B cell (primary cell): ENCODE data around the gene FBXL4.

Source experiments
- EZH2 ChIP-seq: IDR thresholded peaks from 2 replicates; pipeline ENCODE4 v1.6.1; 2012; ENCODE audit warnings: borderline replicate concordance, low read depth, mild to moderate bottlenecking, moderate library complexity, low read length; ENCODE audit not compliant: insufficient read depth, poor library complexity, severe bottlenecking
- TF ChIP-seq, protein P1 (sequence below): fragments of 200-600 bp; IDR thresholded peaks from one replicate; pipeline ENCODE4 v1.8.0; 2022; ENCODE audit warnings: antibody characterized with exemption, mild to moderate bottlenecking

DNA sequence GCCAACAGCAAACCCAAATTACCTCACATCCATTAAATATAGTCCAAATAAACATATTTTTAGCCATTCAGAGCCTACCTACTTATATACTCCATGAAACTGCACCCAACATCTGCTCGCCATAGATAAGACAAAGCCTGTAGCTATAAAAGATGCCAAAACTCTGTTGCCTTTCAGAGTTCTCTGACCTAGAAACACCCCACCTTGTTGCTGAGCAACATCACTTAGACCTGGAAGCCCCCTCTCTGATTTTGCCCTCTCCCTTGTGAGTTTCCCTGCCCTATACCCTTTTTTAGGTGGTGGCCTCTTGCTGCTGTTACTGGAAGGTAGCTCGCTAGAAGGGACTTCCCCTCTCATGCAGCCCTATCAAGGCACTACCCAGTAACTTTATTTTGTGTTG lies 27.7 kb upstream of the FBXL4 start:
- TF ChIP-seq, protein P1, sequence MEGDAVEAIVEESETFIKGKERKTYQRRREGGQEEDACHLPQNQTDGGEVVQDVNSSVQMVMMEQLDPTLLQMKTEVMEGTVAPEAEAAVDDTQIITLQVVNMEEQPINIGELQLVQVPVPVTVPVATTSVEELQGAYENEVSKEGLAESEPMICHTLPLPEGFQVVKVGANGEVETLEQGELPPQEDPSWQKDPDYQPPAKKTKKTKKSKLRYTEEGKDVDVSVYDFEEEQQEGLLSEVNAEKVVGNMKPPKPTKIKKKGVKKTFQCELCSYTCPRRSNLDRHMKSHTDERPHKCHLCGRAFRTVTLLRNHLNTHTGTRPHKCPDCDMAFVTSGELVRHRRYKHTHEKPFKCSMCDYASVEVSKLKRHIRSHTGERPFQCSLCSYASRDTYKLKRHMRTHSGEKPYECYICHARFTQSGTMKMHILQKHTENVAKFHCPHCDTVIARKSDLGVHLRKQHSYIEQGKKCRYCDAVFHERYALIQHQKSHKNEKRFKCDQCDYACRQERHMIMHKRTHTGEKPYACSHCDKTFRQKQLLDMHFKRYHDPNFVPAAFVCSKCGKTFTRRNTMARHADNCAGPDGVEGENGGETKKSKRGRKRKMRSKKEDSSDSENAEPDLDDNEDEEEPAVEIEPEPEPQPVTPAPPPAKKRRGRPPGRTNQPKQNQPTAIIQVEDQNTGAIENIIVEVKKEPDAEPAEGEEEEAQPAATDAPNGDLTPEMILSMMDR: no peak
- no peak for TF ChIP-seq EZH2
